Mucosa of stomach (tissue), 1 donor: ENCODE measurements around the gene C1QTNF1.

Source experiments
- H3K27me3 ChIP-seq: one replicate; pipeline ENCODE4 v1.7.0; 2013; ENCODE audit warnings: mild to moderate bottlenecking, low read length; ENCODE audit not compliant: control insufficient read depth, insufficient read depth
- H3K36me3 ChIP-seq: one replicate; pipeline ENCODE4 v1.7.0; 2013; ENCODE audit warnings: low read length; ENCODE audit not compliant: control insufficient read depth, insufficient read depth
- H3K4me1 ChIP-seq: one replicate; pipeline ENCODE4 v1.7.0; 2013; ENCODE audit warnings: mild to moderate bottlenecking, low read length; ENCODE audit not compliant: control insufficient read depth, insufficient read depth
- H3K4me3 ChIP-seq: one replicate; pipeline ENCODE4 v1.7.0; 2013; ENCODE audit warnings: low read length
- H3K9ac ChIP-seq: one replicate; pipeline ENCODE4 v1.7.0; 2013; ENCODE audit warnings: mild to moderate bottlenecking, low read length, moderate library complexity
- H3K9me3 ChIP-seq: one replicate; pipeline ENCODE4 v1.7.0; 2013; ENCODE audit warnings: mild to moderate bottlenecking, low read length, moderate library complexity; ENCODE audit not compliant: control insufficient read depth
- donor health status: Pancreatic carcinoma.

The C1QTNF1 gene

DNA sequence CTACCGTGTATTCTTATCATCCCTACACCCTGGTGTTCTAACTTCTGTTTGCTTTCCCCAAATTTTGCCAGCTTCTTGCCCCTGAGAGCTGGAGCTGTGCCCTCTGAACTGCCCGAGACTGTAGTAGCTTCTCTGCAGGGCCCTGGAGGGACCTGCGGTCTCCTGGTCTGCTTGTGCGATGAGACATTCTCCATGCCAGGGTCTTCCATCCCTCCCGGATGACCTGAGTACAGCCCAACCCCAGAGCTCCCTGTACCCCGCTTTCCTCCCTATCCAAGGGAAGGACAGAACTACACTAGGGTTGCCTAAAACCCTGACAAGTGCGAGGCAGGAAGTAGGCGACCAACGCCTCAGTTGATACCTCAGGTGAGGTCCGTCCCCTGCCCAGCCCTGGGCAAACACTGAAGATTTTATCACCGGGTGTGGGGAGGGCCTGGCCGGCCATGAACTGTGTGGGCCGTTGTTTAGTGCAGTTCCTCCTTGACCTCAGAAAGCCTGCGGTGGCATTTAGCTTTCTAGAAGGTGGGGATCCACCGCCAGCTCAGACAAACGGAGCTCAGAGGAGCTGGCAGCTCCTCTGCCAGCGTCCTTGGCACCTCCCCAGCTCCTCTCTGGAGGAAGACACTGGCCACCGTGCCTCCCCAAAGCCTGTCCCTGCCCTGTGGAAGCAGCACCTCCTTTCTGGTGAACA is 28.1 kb upstream of the C1QTNF1 start:
- Histone ChIP-seq H3K4me1 (peaks cover 76% of the 10 kb centered on the region), H3K4me3 (no peak overlapping the region), H3K36me3 (peaks cover 28% of the 10 kb centered on the region), H3K9me3 (no peaks in the 10 kb centered on the region), H3K27me3 (no peaks in the 10 kb centered on the region), H3K9ac (peak overlapping the region; percentile 54)

DNA sequence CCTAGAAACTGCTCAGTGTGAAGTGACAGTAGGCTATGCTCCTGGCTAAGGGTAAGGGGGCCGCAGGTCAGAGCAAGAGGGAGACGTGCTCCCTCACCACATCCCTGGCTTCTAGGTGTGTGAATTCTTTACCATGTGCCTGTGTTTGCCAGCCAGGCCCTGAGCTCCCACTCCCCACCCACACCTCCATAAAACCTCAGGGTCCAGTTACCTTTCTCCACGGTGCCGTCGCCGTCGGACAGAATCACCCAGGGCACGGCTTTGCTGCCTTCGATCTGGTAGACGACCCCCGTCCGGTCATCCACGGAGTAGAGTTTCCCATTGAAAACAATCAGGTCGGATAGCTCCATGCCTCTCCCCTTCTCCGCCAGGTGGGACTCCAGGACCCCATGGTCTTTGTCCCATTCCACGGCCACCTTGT is 27.2 kb upstream of the C1QTNF1 start:
- H3K9ac ChIP-seq, result peak overlapping the region; percentile 36
- no peaks in the 10 kb centered on the region for H3K27me3 ChIP-seq
- H3K4me3 ChIP-seq, result no peak overlapping the region
- no peaks in the 10 kb centered on the region for H3K9me3 ChIP-seq
- H3K4me1 ChIP-seq, result peaks cover 85% of the 10 kb centered on the region
- peaks cover 20% of the 10 kb centered on the region for H3K36me3 ChIP-seq

DNA sequence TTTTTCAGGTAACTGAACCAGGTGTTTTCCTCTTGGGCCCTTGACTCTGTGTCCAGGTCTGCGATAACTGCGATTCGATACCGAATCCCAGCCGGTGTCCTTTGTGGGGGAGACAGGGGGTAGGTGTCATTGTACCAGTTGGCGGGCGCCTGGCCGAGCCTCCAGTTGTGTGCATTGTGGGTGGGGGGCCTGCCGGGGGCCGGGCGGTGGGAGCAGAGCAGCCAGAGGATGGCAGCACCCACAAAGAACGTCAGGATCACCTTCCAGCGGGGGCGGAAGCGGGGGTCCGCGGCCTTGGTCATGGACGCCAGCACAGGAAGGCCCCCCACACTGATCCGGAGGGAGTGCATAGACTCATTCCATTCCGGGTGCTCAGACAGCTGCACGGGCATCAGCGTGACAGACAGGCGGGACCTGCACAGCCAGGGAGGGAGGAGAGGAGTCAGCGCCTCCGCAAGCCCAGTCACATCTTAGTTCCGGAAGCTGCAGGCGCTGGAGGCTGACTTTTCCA is 26.7 kb upstream of the C1QTNF1 start:
- H3K9me3 ChIP-seq, result no peaks in the 10 kb centered on the region
- H3K9ac ChIP-seq, result no peak overlapping the region
- no peak overlapping the region for H3K4me3 ChIP-seq
- peaks cover 20% of the 10 kb centered on the region for H3K36me3 ChIP-seq
- peaks cover 89% of the 10 kb centered on the region for H3K4me1 ChIP-seq
- H3K27me3 ChIP-seq, result no peaks in the 10 kb centered on the region

DNA sequence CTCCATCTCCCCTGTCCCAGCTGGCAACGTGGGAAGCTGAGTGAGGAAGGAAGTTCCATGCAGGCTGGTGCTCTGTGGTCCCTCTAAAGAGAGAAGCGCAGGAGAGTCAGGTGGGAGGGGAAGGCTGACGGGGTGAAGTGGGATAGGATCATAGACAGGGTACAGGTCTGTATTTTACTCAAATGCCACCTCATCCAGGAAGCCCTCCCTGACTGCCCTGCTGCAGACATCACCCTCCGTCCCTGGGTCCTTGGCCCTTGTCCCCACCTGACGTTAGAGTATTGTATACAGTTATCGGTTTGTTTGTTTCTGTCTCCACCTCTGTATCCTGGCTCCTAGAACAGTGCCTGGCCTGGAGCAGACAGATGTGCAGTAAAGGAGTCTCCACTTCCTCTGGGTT is 26.1 kb upstream of the C1QTNF1 start:
- no peak overlapping the region for H3K4me3 ChIP-seq
- H3K27me3 ChIP-seq, result no peaks in the 10 kb centered on the region
- H3K9me3 ChIP-seq, result no peaks in the 10 kb centered on the region
- no peak overlapping the region for H3K9ac ChIP-seq
- H3K4me1 ChIP-seq, result peaks cover 89% of the 10 kb centered on the region
- peaks cover 19% of the 10 kb centered on the region for H3K36me3 ChIP-seq

DNA sequence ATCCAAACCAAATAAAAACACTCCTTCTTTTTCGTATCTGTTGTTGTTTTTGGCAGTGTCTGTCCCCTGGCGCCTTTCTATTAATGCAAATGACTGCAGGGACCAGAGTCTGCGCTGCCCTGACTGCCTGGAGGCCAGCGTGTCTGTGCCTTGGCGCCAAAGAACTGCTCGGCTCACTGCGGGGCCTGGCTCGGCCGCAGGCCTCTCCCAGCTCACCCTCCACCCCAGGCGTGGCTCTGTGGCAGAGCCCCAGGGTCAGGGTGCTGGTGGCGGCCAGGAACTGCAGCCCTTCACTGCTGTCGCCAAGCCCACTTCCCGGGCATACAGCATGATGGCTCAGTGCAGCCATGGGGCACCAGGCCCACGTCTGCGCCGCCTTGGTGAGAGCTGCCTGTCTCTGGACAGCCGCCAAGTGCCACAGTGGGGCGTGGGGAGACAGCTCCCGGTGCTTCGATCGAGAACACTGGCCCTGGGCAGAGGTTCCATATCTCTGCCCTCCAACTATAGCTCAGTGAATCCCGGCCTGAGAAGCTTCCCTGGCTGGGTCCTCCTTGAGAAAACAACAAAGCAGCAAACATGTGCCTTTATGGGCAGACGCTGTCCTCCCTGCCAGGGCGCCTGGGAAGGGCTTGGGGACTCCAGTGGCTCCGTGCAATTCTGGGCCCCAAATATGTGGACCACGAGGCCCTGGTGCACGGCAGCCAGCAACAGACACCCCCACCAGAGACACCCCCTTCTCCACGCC is 25.5 kb upstream of the C1QTNF1 start:
- Histone ChIP-seq H3K4me3 (no peak overlapping the region), H3K27me3 (no peaks in the 10 kb centered on the region), H3K36me3 (peaks cover 13% of the 10 kb centered on the region), H3K4me1 (peaks cover 89% of the 10 kb centered on the region), H3K9me3 (no peaks in the 10 kb centered on the region), H3K9ac (peak overlapping the region; percentile 33)

DNA sequence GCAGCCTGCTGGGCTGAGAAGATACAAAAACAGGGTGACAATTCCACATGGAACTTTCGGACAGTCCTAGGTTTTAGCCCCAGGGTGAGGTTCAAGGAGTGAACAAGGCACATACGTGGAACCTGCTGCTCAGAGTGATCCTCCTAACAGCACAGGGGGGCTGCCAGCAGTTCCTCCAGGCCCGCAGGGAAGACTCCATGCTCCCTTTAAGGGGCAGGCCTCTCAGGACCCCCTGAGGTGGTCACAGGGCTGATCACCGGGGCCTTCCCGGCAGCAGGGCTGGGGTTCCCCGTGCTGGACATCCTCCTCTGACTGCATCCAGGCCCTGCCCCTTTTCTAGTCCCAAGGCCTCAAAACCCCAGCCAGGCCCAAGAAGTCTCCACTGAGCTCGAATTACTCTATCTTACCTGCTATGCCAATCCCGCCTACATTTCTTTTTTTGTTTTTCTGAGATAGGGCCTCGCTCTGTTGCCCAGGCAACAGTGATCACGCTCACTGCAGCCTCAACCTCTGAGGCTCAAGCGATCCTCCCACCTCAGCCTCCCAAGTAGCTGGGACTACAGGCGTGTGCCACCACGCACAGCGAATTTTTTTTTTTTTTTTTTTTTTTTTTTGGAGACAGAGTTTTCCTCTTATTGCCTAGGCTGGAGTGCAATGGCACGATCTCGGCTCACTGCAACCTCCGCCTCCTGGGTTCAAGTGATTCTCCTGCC is 24.8 kb upstream of the C1QTNF1 start:
- Histone ChIP-seq H3K27me3 (no peaks in the 10 kb centered on the region), H3K9me3 (no peaks in the 10 kb centered on the region), H3K9ac (peak overlapping the region; percentile 33), H3K4me1 (peaks cover 89% of the 10 kb centered on the region), H3K4me3 (no peak overlapping the region), H3K36me3 (peaks cover 10% of the 10 kb centered on the region)

DNA sequence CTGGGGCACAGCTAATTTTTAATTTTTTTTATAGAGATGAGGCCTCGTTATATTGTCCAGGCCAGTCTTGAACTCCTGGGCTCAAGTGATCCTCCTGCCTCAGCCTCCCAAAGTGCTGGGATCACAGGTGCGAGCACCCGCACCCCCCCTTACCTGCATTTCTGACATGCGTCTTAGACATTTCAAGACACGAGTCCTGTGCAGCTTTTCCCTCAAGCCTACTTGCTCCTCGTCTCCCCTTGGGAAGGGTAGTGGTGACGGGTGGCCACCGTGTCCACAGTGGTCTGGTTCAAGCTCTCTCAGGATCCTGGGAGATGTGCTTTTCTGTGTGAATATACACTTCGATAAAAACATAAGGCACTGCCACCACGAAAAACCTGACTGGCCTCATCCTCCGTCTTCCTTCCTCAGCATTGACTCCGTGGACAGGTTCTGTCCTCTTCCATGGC is 24.0 kb upstream of the C1QTNF1 start:
- Histone ChIP-seq H3K4me3 (no peak overlapping the region), H3K36me3 (peaks cover 10% of the 10 kb centered on the region), H3K4me1 (peaks cover 82% of the 10 kb centered on the region), H3K9ac (no peak overlapping the region), H3K27me3 (no peaks in the 10 kb centered on the region), H3K9me3 (no peaks in the 10 kb centered on the region)

DNA sequence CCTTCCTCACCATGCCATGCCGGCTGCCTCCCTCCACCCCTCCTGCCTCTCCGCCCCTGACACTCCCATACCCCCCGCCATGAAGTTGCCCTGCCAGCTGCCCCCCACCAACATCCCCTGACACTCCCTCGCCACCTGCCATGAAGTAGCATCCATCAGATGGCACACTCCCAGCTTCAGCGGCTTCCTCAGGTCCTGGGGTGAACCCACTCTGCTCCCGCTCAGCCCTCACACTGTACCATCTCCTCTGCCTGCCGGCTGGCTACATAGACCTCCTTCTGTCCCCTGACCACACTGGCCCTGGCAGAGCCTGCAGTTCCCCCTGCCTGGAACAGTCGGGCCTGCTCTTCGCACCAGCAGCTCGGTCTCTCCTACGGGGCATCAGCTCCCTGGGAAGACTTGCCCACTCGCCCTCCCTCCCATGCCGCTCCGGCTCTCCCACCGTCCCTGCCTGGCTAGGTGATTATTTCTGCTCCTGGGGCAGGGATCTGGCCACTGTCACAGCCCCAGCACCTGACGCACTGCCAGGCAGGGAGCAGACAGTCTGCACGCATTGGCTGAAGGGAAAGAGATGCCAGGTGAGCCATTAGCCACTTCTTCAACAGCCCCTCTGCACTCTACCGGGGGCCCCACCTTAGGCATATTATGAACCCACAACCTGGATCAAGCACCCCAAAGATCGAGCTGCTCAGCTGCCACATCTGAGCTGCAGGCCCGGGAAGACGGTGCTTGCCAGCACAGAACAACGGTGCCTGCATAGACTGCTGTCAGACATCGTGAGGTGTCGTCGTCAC is 23.4 kb upstream of the C1QTNF1 start:
- H3K4me1 ChIP-seq, result peaks cover 81% of the 10 kb centered on the region
- no peak overlapping the region for H3K4me3 ChIP-seq
- H3K27me3 ChIP-seq, result no peaks in the 10 kb centered on the region
- no peak overlapping the region for H3K9ac ChIP-seq
- peaks cover 10% of the 10 kb centered on the region for H3K36me3 ChIP-seq
- H3K9me3 ChIP-seq, result no peaks in the 10 kb centered on the region

DNA sequence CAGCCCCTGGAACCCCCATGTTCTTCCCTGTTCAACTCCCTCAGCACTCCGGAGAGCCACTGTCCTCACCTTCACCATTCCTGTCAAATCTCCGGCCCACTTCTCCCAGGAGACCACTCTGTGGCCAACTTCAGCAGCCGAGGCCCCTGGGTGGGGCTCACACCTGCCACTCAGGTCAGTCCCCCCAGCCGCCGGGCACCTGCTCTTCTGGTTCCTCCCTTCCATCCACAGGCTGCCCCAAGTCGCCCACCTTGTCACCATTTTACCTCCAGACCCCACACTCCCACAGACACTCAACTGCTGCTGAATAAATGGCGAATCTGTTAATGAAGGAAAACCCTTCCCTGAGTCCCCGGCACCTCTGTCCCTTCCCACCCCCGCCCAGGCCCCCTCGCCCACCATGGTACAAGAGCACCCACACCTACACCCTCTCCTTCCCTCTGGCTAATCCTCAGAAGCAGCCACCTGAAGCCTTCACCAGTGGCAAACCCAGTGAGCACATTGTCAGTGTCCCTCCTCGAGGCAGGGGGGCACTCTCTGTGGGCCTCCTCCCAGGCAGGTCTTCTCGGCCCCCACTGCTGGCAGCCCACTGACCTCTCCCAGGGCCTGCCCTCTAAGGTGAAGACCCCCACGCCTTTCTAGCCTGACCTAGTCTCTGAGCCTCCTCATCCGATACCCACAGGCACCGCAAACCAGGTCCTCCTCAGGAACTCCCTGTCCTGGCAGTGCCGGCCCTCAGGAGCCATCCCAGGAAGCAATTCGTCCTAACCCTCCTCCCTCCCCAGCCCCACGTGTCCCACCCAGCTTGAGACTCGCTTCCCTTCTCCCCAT is 22.6 kb upstream of the C1QTNF1 start:
- Histone ChIP-seq H3K4me3 (no peak overlapping the region), H3K9me3 (no peaks in the 10 kb centered on the region), H3K36me3 (peaks cover 7% of the 10 kb centered on the region), H3K27me3 (no peaks in the 10 kb centered on the region), H3K4me1 (peaks cover 81% of the 10 kb centered on the region), H3K9ac (no peak overlapping the region)

DNA sequence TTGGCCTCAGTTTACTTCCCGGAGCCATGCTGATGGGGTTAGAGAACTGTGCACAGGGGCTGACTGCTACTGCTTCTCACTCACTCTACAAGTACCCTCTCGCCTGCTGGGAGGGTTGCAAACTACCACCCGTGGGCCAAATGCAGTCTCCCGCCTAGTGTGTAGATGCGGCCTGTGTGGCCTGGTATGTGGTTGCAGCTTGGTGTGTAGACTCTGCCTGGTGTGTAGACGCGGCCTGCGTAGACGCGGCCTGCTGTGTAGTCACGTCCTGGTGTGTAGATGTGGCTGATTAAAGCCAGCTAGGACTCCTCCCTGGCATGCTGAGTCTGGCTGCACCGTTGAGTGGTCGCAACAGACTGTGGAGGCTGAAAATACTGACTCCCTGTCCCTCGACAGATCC is 21.7 kb upstream of the C1QTNF1 start:
- Histone ChIP-seq H3K36me3 (no peaks in the 10 kb centered on the region), H3K9ac (no peak overlapping the region), H3K4me1 (peaks cover 78% of the 10 kb centered on the region), H3K27me3 (no peaks in the 10 kb centered on the region), H3K9me3 (no peaks in the 10 kb centered on the region), H3K4me3 (no peak overlapping the region)
